Stimulated activated CD8-positive, alpha-beta memory T cell treated with anti-CD3 and anti-CD28 coated beads, Interleukin-4, amount 100 ng/mL, for 4 hours (primary cell): ENCODE data around the gene LMX1B.
A peak's percentile ranks its signal among the peaks of the same experiment; 100 is the strongest.
"Not testable (repeated sequence)": the region's sequence is repeated elsewhere in the genome, so short reads cannot be mapped to it uniquely, and the experiment has no call there.

Experiments
- DNase-seq, 2 donors: peaks; one replicate each; pipeline ENCODE4 v3.0.0-alpha.2; 2020; ENCODE audit warnings: low read depth in 2 of 2, low spot score in 1 of 2

Gene LMX1B

DNA sequence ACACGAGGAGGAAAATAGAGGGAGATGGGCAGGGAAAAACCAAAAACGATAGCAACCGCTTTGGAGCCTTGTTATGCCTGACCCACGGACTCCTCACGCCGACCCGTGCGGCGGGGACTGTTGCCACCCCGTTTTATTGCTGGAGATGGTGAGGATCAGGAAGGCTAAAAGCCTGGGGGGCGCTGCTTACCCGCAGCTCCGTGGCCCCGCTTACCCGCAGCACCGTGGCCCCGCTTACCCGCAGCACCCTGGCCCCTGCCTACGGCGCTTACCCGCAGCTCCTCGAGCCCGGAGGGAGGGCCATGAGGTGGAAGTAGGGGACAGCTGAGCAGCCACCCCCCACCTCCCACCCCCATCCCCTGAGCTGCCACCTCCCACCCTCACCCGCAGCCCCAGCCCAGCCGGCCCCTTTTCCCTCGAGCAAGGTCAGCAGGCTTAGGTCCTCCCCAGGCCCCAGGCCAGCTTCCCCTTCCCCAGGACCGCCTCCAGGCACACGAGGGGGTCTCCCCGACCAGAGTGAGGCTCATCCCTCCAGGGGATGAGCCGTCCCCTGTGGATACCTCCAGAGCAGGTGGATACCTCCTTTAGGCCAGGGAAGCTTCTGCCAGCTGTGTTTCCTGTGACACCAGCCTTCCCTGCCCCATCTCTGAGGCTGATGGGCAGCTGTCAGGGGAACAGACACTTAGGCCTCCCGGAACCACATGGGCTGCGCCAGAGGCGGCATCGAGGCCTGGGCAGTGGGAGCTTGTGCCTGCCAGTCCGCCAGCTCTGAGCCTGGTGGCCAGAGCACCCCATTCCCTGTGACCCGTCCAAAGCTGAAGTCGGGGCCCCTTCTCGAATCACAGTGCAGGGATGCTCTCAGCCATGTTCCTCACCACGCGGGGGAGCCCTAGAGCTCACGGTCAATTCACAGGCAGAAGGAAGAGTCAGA is 92.3 kb downstream of the LMX1B start:
- DNase-seq = peak; percentile 44 to 49

DNA sequence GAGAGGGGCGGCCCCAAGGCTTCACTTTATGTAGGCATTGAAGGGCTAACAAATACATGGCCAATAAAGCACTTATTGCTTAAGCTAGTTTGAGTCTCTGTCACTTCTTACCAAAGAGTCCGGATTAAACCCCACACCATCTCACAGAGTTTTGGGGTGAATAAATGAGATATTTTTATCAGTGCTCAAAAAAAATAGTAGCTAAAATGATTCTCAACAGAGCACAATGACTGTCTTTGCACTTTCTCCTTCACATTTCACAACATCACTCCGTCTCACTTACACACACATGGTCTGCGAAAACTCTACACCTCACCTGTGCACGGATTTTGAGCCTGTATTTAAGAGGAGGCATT is 92.9 kb downstream of the LMX1B start:
- no peak for DNase-seq

DNA sequence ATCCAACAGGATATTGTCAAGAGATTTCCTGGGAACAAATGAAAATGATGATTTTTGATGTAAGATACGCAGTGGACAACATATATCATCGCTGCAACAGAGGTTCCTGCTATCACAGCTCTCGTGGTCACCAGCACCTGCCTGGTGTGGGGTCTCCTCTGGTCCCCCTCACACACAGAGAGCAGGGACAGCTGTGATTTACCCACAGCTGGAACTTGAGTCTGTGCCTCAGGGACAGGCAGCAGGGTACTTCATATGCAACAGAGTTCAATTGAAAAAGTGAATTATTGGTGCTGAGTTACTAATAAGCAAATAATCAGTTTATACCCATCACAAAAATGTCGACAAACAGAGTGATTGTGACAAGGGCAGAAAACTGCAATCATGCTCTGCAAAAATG is 93.4 kb downstream of the LMX1B start:
- DNase-seq = no peak

DNA sequence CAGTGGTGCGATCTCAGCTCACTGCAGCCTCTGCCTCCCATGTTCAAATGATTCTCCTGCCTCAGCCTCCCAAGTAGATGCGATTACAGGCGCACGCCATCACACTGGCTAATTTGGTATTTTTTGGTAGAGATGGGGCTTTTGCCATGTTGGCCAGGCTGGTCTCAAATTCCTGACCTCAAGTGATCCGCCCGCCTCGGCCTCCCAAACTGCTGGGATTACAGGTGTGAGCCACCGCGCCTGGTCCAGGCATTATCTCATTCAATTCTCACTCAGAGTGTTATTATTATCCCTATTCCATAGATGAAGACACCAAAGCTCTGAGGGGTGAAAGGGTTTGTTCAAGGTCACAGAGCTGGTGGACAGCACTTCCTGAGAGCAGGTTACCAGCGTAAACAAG is 94.0 kb downstream of the LMX1B start:
- not testable (repeated sequence) for DNase-seq

DNA sequence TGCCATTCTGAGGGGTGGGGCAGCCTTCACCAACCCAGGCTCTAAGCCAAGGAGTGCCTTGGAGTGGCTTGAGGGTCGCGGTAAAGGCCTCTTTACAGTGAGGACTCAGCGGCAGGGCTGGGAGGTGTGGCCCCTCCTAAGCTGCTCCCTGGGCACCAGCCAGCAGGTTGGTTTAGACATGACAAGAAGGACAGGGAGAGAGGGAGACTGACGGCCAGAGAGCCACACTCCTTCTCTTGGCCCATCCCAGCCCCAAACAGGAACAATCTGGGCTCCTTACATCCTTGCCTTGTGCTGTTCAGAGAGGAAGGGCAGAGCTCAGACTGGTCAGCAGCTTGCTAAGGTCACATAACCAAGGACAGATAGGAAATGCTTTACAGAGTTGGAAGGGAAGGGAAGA is 94.5 kb downstream of the LMX1B start:
- DNase-seq = no peak

DNA sequence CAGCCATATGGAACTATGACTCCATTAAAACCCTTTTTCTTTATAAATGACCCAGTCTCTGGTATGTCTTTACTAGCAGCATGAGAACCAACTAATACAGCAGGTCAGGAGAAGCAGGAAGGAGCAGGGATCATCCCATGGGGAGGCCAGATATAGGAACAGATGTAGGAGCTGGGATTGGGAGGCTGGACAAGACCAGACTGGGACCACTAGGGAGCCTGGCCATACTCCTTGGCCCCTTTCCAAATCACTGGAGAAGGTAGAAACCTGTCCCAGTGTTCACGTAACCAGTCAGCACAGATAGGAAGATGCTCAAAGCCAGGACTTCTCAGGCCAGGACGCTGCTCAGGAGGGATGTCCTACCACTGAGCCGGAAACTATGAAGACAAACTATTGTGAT is 95.5 kb downstream of the LMX1B start:
- no peak for DNase-seq

DNA sequence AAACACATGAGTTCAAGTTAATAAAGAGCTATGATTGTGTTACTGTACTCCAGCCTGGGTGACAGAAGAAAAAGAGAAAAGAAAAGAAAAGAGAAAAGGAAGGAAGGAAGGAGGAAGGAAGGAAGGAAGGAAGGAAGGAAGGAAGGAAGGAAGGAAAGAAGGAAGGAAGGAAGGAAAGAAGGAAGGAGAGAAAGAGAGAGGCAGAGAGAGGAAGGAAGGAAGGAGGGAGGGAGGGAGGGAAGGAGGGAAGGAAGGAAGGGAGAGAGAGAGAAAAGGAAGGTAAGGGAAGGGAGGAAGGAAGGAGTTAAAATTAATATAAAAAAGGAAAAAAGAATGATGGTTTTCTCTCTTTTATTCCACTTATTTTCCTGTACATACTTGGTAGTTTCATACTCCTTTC is 101.7 kb downstream of the LMX1B start:
- no peak for DNase-seq

DNA sequence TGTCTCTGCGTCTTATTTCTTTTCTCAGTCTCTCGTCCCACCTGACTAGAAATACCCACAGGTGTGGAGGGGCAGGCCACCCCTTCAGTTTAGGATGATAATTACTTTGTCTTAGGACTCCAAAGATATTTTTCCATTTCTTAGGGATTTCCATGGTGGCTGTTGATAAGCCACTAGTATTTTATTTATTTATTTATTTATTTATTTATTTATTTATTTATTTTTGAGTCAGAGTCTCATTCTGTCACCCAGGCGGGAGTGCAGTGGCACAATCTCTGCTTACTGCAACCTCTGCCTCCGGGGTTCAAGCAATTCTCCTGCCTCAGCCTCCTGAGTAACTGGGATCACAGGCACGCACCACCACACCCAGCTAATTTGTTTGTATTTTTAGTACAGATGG is 103.7 kb downstream of the LMX1B start:
- DNase-seq = not testable (repeated sequence)

DNA sequence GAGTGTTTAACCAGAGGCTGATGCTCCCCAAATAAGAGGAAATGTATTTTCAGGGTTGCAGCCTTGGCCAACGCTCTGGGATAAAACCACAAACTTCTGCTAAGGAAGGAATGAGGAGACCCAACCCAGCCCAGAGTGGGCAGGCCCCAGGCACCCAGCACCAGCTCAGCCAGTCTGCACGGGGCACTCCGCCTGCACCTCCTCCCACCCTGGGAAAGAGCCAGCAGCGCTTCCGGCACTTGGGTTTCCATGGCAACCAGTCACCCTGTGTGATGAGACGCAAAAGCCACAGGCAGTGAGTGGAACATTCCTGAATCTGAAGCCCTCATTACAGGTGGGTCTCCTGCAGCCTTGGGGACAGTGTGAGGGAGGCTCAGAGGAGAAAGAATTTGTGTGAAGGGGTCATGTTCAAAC is 105.9 kb downstream of the LMX1B start:
- DNase-seq = peak; percentile 70 to 82

DNA sequence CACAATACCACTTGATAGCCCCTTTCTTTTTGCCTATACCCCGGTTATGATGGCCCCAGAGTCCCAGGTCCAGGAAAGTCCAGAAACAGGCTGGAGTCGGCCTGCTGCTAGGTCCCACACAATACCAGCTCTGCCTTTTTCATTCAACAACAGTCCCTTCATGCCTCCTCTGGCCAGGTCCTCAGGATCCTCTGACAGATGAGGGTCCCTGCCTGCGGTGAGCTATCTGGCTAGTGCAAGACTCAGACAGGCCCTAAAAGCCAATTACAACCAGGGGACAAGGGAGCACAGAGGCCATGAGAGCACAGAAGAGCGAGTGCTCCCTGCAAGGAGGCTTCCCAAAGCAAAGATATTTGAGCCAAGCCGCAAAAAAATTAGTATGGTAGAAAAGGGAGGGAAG is 106.3 kb downstream of the LMX1B start:
- no peak for DNase-seq

DNA sequence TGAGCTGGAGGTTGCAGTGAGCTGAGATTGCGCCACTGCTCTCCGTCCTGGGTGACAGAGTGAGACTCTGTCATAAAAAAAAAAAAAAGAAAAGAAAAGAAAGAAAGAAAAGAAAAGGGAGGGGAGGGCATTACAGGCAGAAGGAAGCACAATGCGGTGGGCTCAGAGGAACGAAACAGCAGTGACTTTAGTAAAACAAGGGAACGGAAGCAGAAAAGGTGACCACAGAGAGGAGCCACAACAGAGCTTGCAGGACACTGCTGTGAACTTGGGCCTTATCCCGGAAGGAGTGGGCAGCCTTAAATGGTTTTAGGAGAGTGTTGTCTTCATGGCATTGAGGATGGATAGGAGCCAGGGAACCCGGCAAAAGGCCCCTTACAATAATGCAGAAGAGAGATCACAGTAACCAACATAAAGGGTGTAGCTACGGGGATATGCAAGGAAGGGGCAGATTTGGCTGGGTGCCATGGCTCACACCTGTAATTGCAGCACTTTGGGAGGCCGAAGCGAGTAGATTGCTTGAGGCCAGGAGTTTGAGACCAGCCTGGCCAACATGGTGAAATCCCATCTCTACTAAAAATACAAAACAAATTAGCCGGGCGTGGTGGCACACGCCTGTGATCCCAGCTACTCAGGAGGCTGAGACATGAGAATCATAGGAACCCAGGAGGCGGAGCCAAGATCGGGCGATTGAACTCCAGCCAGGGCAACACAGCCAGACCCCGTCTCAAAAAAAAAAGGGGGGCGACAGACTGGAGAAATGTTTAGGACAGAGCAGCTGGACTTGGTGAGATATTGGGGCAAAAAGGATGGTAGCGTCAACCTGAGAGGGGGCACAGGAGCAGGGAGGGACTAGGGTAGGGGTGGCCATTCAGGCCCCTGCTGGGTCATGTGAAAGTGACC is 107.2 kb downstream of the LMX1B start:
- no peak for DNase-seq

DNA sequence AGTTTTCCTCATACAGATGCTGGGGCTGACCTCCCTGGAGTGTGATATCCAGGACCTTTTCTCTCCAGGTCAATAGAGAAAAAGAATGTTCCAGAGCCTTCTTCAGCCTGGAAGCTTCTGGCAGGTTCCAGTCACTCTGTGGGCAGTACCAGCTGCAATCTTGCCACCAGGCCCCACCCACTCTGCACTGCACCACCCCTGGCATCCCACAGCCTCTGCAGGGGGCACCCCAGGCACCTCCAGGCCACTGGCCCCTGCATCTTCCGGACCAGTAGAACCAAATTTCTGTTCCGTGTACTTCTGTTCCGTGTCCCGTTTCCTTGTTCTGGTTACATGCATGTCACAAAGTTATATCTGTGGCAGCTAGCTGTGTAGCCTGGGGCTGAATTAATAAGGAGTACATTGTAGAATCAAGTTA is 107.8 kb downstream of the LMX1B start:
- DNase-seq = no peak

DNA sequence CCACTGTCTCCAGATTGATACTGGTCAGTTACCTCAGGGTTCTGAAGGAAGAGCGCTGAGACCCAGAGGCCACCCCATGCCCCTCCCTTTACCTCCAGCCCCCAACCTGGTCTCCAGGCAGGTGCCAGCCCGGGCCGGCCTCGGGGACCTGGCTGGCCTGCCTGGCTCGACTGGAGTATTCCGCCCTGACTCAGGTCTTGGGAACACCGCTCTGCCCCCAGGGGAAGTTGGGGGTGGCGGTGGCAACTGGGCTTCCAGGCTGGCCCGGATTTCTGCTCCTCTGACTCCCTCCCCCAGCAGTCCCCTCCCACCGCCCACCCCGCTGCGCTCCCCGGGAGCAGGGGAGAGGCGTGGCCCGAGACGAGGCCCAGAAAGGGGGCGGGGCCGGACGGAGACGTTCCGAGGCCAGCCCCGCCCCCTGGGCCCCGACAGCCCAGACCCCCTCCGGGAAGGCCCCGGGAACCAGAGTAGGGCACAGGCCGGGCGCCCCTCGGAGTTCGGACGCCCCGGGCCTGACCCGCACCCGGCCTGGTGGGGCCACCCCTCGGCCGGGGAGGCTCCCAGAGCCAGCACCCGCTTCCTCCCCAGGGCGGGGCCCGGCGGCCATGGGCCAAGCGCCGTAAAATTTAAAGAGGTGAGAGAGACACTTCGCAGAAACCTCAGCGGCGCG is 108.7 kb downstream of the LMX1B start:
- DNase-seq = peak; percentile 85

DNA sequence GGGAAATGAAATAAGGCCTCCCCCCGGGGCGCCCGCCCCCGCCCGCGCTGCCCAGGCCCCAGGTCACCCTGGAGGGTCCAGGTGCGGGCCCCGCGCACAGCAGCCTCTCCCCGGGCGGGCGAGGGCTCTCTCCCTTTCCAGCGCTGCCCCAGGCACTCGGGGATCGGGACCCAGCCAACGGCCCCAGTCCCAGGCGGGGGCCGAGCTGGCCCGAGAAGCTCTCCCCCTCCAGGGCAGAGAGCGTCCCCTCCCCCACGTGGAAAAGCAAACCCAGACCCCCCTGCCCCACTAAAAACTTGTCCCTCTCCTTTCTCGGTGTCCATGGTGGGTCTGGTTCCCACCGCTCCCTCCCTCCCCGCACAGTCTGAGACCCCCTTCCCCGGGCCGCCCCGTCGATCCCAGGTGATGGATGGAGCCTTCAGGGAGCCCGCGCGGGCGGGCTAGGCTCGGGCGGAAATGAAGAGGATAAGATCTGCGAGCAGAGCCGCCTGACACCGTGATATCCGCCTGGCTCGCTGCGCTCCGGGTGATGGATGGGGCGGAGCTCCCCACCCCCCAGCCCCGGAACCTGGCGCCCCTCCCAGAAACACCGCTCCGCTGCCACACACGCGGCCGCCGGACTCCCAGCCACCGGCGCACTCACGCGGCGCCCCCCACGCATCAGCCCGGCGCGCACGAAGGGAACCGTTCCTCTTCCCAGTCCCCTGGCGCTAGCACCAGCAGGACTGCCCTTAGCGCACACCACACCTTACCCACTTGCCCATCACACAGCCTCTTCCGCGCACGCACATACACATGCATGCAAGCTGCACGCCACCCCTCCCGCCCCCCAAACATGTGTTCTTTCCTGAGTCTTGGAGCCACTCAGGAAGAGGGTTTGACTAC is 109.4 kb downstream of the LMX1B start:
- DNase-seq = peak; percentile 39 to 57

DNA sequence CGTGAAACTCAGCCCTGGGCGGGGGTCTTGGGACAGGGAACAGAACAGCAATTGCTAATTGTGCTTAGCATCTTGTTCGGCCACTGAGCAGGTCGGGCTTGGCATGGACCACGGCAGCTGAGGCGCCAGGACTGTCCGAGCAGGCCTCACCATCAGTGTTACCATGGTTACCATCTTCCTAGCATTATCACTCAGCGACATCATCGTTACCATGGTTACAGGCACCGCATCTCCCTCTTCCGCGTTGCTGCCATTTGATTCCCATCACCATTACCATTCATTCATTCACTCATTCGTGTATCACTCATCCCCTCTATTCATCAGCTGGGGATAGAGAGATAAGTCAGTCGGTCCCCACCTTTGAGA is 110.1 kb downstream of the LMX1B start:
- DNase-seq = no peak

DNA sequence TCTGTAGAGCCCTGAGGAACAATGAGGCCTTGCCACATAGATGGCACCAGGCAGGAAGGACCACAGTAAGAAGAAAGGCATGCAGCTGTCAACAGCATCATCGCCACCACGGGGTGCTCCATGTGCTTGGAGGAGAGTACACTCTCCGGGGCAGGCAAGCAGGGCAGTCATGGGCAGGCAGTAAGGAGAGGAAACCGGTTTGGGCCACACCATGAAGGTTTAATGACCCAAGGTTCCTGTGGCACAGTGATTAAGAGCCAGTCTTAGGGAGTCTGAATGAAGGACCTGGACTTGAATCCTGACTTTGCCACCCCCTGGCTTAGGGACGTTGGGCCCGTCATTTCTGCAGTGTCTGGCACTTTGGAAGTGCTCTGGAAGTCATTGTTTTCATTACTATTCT is 110.5 kb downstream of the LMX1B start:
- DNase-seq = no peak

DNA sequence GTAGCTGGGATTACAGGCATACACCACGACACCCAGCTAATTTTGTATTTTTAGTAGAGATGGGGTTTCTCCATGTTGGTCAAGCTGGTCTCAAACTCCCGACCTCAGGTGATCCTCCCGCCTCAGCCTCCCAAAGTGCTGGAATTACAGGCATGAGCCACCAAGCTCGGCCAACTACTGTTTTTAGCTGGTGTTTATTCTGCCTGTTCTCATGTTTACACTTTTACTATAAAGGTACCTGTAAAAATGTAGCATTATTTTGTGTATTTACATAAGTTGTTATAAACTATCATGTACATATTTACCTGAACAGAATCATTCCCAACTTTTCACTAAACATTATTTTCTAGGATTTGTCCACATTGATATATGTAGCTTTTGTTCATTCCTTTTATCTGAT is 111.8 kb downstream of the LMX1B start:
- not testable (repeated sequence) for DNase-seq

DNA sequence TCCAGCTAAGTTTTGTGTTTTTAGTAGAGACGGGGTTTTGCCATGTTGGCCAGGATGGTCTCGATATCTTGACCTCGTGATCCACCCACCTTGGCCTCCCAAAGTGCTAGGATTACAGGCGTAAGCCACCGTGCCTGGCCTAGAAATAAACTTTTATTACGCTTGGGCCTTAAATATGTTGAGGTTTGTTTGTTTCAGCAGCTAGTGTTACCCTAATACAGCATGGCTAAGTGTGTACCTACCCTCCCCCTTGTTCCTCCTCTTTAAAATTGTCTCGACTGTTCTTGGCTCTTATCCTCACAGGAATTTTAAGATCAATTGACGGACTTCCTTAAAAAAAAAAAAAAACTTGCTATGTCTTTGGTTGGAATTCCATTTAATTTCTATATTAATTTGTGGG is 114.5 kb downstream of the LMX1B start:
- DNase-seq = not testable (repeated sequence)

DNA sequence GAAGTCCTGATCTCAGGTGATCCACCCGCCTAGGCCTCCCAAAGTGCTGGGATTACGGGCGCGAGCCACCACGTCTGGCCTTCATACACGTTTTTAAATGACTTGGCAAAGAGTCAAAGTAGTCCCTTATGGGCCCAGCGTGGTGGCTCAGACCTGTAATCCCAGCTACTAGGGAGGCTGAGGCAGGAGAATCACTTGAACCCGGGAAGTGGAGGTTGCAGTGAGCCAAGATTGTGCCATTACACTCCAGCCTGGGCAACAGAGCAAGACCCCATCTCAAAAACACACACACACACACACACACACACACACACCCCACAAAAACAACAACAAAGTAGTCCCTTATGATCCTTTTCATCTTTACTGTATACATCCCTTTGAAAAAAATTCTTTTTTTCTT is 116.9 kb downstream of the LMX1B start:
- not testable (repeated sequence) for DNase-seq

DNA sequence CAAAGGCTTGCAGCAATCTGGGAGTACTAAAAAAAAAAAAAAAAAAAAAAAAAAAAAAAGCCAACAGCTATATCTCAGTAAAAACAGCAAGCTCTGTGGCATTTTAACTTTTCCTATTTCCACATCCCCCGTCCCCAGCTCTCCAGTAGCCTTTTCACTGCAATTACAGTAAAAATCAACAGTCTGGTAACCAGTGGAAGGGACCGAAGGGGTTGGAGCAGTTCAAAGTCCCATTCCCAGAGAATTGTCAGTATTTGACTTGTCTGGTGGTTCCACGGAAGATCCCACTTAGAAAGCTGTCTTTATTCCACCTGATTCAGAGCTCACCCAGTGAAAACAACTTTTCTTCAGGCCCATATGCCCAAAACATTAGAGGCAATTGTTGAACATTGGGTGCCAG is 119.3 kb downstream of the LMX1B start:
- DNase-seq = no peak

DNA sequence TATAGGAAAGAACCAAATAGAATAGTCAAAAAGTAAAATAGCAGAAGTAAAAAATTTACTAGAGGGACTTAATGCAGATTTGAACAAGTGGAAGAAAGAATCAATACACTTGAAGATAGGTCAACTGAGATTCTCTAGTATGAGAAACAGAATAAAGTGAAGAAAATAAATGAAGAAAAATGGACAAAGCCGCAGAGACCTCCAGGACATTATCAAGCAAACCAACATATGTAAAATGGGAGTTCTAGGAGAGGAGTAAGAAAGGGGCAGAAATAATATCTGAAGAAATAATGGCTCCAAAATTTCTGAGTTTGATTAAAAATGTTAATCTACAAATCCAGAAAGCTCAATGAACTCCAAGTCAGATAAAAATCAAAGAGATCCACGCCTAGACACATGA is 121.1 kb downstream of the LMX1B start:
- DNase-seq = no peak
